ENCODE results near the gene ZSWIM8. TPM values are rescaled to one million over a fixed set of nuclear protein-coding genes. Genes with fewer than 3 reads are reported as not detected.

ZSWIM8 gene
- total and polyA plus RNA-seq, 3 donors from 2014 or later = 192 to 289 (median 204) TPM

- DNase-seq = no peak
- H3K27me3 ChIP-seq = no peaks in the 10 kb centered on the region
- H3K4me1 ChIP-seq = no peaks in the 10 kb centered on the region
- no peaks in the 10 kb centered on the region for H3K9me3 ChIP-seq
- no peaks in the 10 kb centered on the region for H3K36me3 ChIP-seq (ENCODE audit: low read depth, missing control alignments)
- TF ChIP-seq CTCF (IDR thresholded peaks at IDR 0.05) (no peak), POLR2A (IDR thresholded peaks at IDR 0.05) (no peak)
- intact Hi-C loops (cut with DNase I; ENCODE audit: low total_unique reads) = no loop called here
- H3K27ac ChIP-seq = no peak overlapping the region
- no peak overlapping the region for H3K4me3 ChIP-seq
- 93 to 97% methylated on average over 6 of the region's 6 CpGs for WGBS, 2 donors
These were observed 20.3 kb upstream of the ZSWIM8 start for GRCh38 chr10:73765066-73765465.

GRCh38 chr10:73768881-73769280 lies 16.5 kb upstream of the ZSWIM8 start:
- Histone ChIP-seq H3K9me3 (no peaks in the 10 kb centered on the region), H3K27ac (no peak overlapping the region), H3K27me3 (no peaks in the 10 kb centered on the region), H3K4me1 (peaks cover 13% of the 10 kb centered on the region), H3K36me3 (ENCODE audit: low read depth, missing control alignments) (no peaks in the 10 kb centered on the region), H3K4me3 (no peak overlapping the region)
- DNase-seq = no peak
- TF ChIP-seq CTCF (IDR thresholded peaks at IDR 0.05) (no peak), POLR2A (IDR thresholded peaks at IDR 0.05) (no peak)
- WGBS, 2 donors = 78 to 80% methylated on average over 11 of the region's 11 CpGs
- intact Hi-C loops (cut with DNase I; ENCODE audit: low total_unique reads) = no loop called here

- no peak for DNase-seq
- intact Hi-C loops (cut with DNase I; ENCODE audit: low total_unique reads) = no loop called here
- TF ChIP-seq POLR2A (IDR thresholded peaks at IDR 0.05) (no peak), CTCF (IDR thresholded peaks at IDR 0.05) (no peak)
- Histone ChIP-seq H3K27ac (no peak overlapping the region), H3K36me3 (ENCODE audit: low read depth, missing control alignments) (no peaks in the 10 kb centered on the region), H3K4me1 (peaks cover 18% of the 10 kb centered on the region), H3K4me3 (no peak overlapping the region), H3K9me3 (no peaks in the 10 kb centered on the region), H3K27me3 (no peaks in the 10 kb centered on the region)
- WGBS, 2 donors = 80 to 88% methylated on average over 2 to 5 of the region's 5 CpGs
These were observed 16.0 kb upstream of the ZSWIM8 start for GRCh38 chr10:73769396-73769795.

- Histone ChIP-seq H3K4me1 (peaks cover 22% of the 10 kb centered on the region), H3K36me3 (ENCODE audit: low read depth, missing control alignments) (no peaks in the 10 kb centered on the region), H3K4me3 (peak overlapping the region; percentile 73 to 92), H3K27ac (peak overlapping the region; percentile 95 to 96), H3K27me3 (no peaks in the 10 kb centered on the region), H3K9me3 (no peaks in the 10 kb centered on the region)
- WGBS, 2 donors = 8 to 16% methylated on average over 17 of the region's 17 CpGs
- intact Hi-C loops (cut with DNase I; ENCODE audit: low total_unique reads) = no loop called here
- TF ChIP-seq POLR2A (IDR thresholded peaks at IDR 0.05) (no peak), CTCF (IDR thresholded peaks at IDR 0.05) (no peak)
- peak; percentile 93 for DNase-seq
These were observed 13.6 kb upstream of the ZSWIM8 start for GRCh38 chr10:73771722-73772280.

Measured in testis (tissue), 3 donors.